Left ventricle myocardium superior (tissue), 1 donor: Measurements from ENCODE around the gene BOK. TPM values are rescaled to one million over a fixed set of nuclear protein-coding genes. Genes with fewer than 3 reads are reported as not detected.
A peak's percentile ranks its signal among the peaks of the same experiment; 100 is the strongest.
"Not testable (repeated sequence)": the region's sequence is repeated elsewhere in the genome, so short reads cannot be mapped to it uniquely, and the experiment has no call there.

Experiments
- ATAC-seq: fragments of 200-7000 bp; cut with Tn5 transposase; one replicate; pipeline ENCODE4 v1.9.1; 2020; ENCODE audit warnings: mild to moderate bottlenecking, moderate library complexity
- DNase-seq: peaks from one replicate; pipeline ENCODE4 v3.0.0-alpha.2; 2020
- intact Hi-C: fragments of 100-400 bp; cut with micrococcal nuclease; formaldehyde crosslinking; loops from one replicate; pipeline ENCODE4 v1.11.0; 2022
- total RNA-seq: library from RNA; stranded (reverse); fragmentation: NEBNext Ultra II Directional; extraction: Animal tissue kit (Norgen Biotek cat#: 25700); gene quantifications from one replicate; pipeline ENCODE4 v1.2.1, GENCODE V29; 2021
- donor health status: DM: no; HTN: yes; CAD: no; lungs with severe emphysema.

BOK gene
- total RNA-seq, 1 donor from 2014 or later, result 3.6 TPM

DNA sequence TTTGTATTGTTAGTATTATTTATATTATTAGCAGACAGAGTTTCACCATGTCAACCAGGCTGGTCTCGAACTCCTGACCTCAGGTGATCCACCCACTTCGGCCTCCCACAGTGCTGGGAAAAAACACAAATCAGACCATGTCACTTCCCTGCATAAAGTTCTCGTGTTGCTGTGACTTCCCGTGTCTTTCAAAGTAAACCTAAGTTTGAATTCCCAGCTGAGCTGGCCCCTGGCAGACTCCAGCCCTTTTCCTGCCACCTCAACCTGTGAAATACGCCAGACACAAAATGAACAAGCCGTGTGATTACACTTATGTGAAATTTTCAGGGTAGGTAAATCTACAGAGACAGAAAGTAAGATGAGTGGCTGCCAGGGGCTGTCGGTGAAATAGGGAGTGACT lies 7.9 kb downstream of the BOK start:
- ATAC-seq (no peak), DNase-seq (no peak)
- intact Hi-C loops, result no loop called here

GRCh38 chr2:241567266-241567665 lies 8.7 kb downstream of the BOK start:
- intact Hi-C loops, ATAC-seq, DNase-seq: not testable (repeated sequence)

DNA sequence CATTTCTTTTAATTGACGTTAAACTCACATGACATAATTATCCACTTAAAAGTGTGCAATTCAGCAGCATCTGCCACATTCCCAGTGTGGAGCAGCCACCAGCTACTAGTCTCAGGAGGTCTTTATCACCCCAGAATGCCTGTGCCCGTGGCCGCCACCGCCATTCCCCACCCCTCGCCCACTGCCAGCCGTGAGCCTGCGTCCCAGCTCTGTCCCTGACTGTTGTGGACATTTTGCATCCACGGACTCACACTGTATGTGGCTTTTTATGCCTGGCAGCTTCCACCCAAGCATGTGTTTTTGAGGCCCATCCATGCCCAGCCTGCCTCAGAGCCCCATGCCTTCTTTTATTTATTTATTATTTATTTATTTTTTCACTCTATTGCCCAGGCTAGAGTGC lies 9.2 kb downstream of the BOK start:
- intact Hi-C loops, result no loop called here
- DNase-seq (no peak), ATAC-seq (no peak)

GRCh38 chr2:241568726-241569125 lies 10.2 kb downstream of the BOK start:
- ATAC-seq (no peak), DNase-seq (no peak)
- intact Hi-C loops, result no loop called here

- ATAC-seq (no peak), DNase-seq (no peak)
- intact Hi-C loops, result no loop called here
Observed at GRCh38 chr2:241569831-241570281, 11.3 kb downstream of the BOK start.

DNA sequence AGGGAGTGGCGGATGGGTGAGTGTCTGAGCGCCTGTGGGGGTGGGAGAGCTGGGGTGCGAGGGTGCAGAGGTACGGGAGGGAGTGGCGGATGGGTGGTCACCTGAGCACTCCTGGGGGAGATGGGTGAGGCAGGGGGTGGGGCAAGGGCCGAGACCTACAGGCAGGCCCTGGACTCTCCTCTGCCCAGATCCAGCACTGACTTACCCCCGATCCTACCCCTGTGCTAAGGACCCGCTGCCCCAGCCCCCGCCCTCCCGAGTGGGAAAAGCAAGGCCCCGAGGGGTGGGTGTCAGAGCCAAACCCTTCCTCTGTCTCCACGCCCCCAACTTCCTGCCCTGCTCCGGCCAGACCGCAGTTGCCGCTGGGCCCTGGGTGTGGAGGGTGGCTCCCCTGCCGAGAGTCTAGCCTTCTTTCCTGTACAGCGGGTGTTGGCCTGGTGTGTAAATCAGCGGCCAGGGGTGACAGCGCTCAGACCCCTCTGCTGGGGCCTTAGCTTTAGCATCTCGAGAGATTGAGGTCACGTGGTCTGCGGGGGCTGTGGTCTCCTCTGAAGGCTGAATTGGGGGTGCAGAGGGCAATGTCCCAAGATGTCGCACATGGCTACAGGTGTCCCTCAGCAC lies 12.5 kb downstream of the BOK start:
- intact Hi-C loops, result no loop called here
- peak; percentile 58 for ATAC-seq
- DNase-seq, result no peak

DNA sequence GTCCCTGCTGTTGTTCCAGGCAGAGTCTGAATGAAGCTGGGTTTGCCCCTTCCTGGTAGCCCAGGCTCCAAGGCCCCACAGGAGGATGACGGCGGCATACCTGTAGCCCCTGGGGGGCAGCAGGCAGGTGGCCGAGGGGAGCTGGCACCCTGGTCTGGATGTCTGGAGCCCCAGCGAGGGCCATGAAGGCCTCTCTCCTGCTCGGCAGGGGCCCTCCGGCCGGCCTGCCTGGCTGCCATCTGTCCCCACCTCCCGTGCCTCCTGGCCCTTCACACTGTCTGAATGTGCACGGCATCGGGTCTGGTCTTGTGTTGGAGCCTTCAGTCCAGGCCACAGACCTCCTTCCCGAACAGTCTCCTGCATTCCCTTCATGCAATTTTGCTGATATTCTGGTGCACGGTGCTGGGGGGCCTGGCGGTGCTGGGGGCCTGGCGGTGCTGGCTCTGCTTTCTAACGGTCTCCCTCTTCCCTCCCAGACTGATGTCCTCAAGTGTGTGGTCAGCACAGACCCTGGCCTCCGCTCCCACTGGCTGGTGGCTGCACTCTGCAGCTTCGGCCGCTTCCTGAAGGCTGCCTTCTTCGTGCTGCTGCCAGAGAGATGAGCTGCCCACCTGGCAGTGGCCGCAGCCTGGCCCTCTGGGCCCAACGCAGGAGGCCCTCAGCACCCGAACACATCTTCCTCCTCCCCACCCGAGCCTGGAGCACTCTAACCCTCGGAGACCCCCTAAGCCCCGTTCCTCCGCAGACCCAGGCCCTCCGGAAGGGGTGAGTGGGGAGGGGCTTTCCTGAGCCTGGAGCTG lies 13.5 kb downstream of the BOK start:
- DNase-seq (no peak), ATAC-seq (no peak)
- intact Hi-C loops, result no loop called here

GRCh38 chr2:241572915-241573651 lies 14.5 kb downstream of the BOK start:
- intact Hi-C loops, ATAC-seq, DNase-seq: not testable (repeated sequence)

- intact Hi-C loops, result no loop called here
- ATAC-seq (no peak), DNase-seq (no peak)
Observed at GRCh38 chr2:241573741-241574140, 15.2 kb downstream of the BOK start.

- intact Hi-C loops, result no loop called here
- ATAC-seq (no peak), DNase-seq (no peak)
Observed at GRCh38 chr2:241574911-241575623, 16.5 kb downstream of the BOK start.

DNA sequence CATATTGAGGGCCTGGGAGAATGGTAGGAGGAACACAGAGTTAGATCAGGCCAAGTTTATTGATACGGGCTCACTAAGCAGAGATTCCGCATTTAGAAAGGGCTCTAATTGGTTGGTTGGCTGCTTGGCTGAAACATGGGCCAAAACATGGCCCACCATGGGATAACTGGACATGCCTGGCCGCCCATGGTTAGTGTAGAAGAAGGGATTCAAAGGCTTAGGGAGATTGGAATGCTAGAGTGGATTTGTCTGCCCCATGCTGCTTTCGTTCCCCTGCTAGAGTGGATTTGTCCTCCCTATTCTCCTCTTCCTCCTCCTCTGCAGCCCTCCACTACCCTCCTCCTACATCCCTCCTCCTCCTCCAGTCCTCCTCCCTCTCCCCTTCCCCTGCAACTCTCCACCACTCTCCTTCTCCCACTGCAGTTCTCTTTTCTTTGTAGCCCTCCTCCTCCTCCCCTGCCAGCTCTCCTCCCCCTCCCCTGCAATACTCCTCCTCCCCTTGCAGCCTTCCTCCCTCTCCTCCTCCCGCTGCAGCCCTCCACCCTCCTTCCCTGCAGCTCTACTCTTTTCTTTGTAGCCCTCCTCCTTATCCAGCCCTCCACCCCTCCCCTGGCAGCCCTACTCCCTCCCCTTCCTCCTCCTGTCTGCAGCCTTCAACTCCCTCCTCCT lies 17.2 kb downstream of the BOK start:
- DNase-seq, result no peak
- no peak for ATAC-seq
- intact Hi-C loops, result no loop called here

GRCh38 chr2:241576293-241576654 lies 17.7 kb downstream of the BOK start:
- DNase-seq, result no peak
- ATAC-seq, result no peak
- intact Hi-C loops, result no loop called here

DNA sequence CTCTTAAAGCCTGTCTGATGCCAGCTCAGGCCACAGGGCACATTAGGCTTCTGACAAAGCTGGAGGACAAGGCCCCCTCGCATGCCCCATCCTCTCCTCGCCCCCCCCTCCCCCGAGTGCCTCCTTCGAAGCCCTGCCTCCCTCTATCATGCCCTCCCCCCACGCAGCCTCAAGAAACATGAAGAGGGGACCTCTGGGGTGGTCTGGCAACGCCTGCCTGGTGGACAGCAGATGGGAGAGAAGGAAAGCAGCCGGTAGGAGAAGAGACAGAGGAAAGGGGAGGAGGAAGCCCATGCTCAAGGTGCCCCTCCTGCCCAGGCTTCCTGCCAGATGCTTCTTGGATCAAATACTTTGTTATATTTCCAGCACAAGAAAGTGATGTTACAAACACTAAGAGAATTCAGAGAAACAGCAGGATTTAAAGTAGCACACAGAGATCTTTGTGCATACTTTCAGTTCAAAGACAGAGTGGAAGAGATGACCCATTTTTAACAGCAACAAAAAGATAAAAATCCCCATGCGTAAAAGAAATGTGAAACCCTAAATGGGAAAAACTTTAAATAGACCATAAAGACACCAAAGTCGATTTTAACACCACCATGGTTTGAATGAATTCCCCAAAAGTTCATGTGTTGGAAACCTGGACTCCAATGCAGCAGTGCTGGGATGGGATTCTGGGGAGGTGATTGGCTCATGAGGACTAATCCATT lies 19.0 kb downstream of the BOK start:
- ATAC-seq (no peak), DNase-seq (no peak)
- intact Hi-C loops, result no loop called here

GRCh38 chr2:241579281-241579680 lies 20.7 kb downstream of the BOK start:
- ATAC-seq, result no peak
- DNase-seq, result no peak
- intact Hi-C loops, result no loop called here

GRCh38 chr2:241582328-241582727 lies 23.8 kb downstream of the BOK start:
- intact Hi-C loops, result no loop called here
- no peak for ATAC-seq
- DNase-seq, result no peak

DNA sequence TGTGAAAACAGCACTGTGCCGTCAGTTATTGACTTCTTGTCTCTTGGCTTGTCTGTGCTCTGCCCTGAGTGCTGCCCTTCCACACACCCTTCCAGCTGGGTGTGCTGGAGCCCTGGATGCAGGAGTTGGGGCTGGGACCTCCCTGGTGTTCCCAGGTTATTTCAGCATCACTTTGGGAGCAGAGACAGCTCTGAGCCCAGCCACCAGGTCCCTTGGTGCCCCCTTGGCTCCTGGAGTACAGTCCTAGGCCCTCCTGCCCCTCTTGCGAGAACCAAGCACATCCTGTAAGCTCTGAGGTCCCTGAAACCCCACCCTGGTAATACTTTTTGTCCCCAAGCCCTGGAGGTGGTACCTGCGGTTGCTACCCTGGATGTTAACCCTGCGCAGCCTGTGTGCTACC lies 24.3 kb downstream of the BOK start:
- no peak for ATAC-seq
- intact Hi-C loops, result no loop called here
- DNase-seq, result no peak

- DNase-seq (no peak), ATAC-seq (no peak)
- intact Hi-C loops, result no loop called here
Observed at GRCh38 chr2:241584436-241584835, 25.9 kb downstream of the BOK start.

DNA sequence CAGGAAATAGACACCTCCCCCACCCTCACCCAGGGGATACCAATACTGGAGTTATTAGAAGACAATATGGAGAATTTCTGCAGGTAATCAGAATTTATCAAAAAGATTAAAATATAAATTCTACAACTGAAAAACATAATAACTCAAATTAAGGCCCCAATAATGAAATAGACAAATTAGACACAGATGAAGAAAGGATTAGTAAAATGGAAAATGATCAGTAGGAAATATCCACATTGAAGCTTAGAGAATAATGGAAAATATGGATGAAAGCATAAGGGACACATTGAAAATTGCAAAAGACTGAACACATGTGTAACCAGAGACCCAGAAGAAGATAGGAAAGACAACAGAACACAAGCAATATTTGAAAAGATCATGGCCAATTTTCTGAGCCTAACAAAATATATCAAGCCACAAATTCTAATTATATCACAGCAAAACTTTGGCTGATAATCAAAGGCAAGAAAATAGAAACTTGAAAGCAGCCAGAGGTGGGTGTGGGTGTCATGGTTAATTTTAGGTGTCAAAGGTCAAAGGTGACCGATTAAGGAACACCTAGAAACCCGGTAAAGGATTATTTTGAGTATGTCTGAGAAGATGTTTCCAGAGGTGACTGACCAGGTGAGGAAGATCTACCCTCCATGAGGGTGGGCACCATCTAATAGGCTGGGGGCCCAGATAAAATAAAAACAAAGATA lies 28.2 kb downstream of the BOK start:
- DNase-seq, result no peak
- no peak for ATAC-seq
- intact Hi-C loops, result no loop called here
